Aorta (tissue), 5 donors: ENCODE measurements around the gene TBC1D22A. TPM values are rescaled to one million over a fixed set of nuclear protein-coding genes. Genes with fewer than 3 reads are reported as not detected.

Experiments used
- ATAC-seq: fragments of 200-7000 bp; cut with Tn5 transposase; one replicate; pipeline ENCODE4 v1.9.1; 2022; ENCODE audit warnings: moderate library complexity; ENCODE audit not compliant: low FRiP score
- DNase-seq, 2 donors: peaks; one replicate each; pipeline ENCODE4 v3.0.0-alpha.2; 2020
- H3K27ac ChIP-seq, 2 donors: one replicate each; pipeline ENCODE4 v1.5.1; 2013; ENCODE audit warnings: low read length in 2 of 2, mild to moderate bottlenecking in 2 of 2, moderate library complexity in 2 of 2, control low read depth in 1 of 2, inconsistent platforms in 1 of 2, low read depth in 1 of 2
- H3K27me3 ChIP-seq, 2 donors: one replicate each; pipeline ENCODE4 v1.6.1; 2013; ENCODE audit warnings: control low read depth in 1 of 2, low read length in 1 of 2, mild to moderate bottlenecking in 1 of 2, moderate library complexity in 1 of 2; ENCODE audit not compliant: insufficient read depth in 2 of 2, control insufficient read depth in 1 of 2
- H3K36me3 ChIP-seq, 2 donors: one replicate each; pipeline ENCODE4 v1.6.1; 2013; ENCODE audit warnings: control low read depth in 1 of 2, low read length in 1 of 2, mild to moderate bottlenecking in 1 of 2; ENCODE audit not compliant: insufficient read depth in 2 of 2, control insufficient read depth in 1 of 2
- H3K4me1 ChIP-seq, 2 donors: one replicate each; pipeline ENCODE4 v1.6.1; 2013; ENCODE audit warnings: low read length in 2 of 2, control low read depth in 1 of 2, mild to moderate bottlenecking in 1 of 2, moderate library complexity in 1 of 2; ENCODE audit not compliant: insufficient read depth in 2 of 2, control insufficient read depth in 1 of 2
- H3K4me3 ChIP-seq, 2 donors: one replicate each; pipeline ENCODE4 v1.5.1; 2013; ENCODE audit warnings: low read length in 2 of 2, control low read depth in 1 of 2, mild to moderate bottlenecking in 1 of 2
- H3K9me3 ChIP-seq: one replicate; pipeline ENCODE4 v1.6.1; 2013; ENCODE audit warnings: mild to moderate bottlenecking, low read length; ENCODE audit not compliant: control insufficient read depth
- WGBS, 2 donors: extraction: QIAGEN DNeasy Blood & Tissue Kit; methylation state at CpG; one replicate each; pipeline ENCODE4 v1.1.7; 2013; 5-methylcytosine and 5-hydroxymethylcytosine counted together
- intact Hi-C, 2 donors: fragments of 100-400 bp; cut with DNase I; formaldehyde crosslinking; loops; one replicate each; pipeline versions ENCODE4 v1.14.2 to v1.15.0; 2022
- polyA plus RNA-seq, 2 donors: library from polyadenylated mRNA; stranded (reverse); fragments of 200-250 nt; gene quantifications; one replicate each; pipeline ENCODE4 v1.2.3, GENCODE V29; 2013
- total RNA-seq, 2 donors: library from RNA; stranded (reverse); fragmentation: NEBNext Ultra II Directional; extraction: Animal tissue kit (Norgen Biotek cat#: 25700); gene quantifications; one replicate each; pipeline ENCODE4 v1.2.1, GENCODE V29; 2021
- donor health status: healthy with polysubstance abuse.
- donor health status: Bipolar disorder and iron deficiency.
- donor health status: DM: no; HTN: no; CAD: no.
- donor health status: DM: no; HTN: no; CAD: no.
- donor health status: DM: yes; HTN: yes; CAD: no.

Gene TBC1D22A
- total and polyA plus RNA-seq, 4 donors: 10.8 to 37.1 (median 17.9) TPM

DNA sequence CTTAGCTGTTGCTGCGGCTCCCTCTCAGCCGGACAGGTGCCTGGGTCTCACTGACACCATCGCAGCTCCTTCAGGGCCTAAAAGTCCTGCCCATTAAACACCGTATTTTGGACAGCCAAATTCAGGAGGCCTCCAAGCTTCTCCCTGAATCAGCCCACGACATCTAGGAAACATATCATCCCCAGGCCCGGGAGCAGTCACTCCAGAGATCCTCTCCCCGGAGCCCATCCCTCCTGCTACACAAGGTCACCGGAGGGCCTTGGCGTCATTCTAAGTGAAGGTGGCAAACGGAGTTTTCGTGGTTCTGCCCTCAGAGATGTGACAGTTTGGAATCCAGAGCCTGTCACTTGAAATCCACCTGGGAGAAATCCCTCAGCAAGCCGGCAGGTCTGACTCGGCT lies 232.5 kb downstream of the TBC1D22A start:
- no peaks in the 10 kb centered on the region for H3K9me3 ChIP-seq
- 88 to 92% methylated on average over 13 of the region's 13 CpGs for WGBS, 2 donors
- no peaks in the 10 kb centered on the region for H3K36me3 ChIP-seq
- no peak for DNase-seq
- intact Hi-C loops: no loop called here
- no peaks in the 10 kb centered on the region for H3K4me1 ChIP-seq
- H3K27me3 ChIP-seq: no peaks in the 10 kb centered on the region
- H3K4me3 ChIP-seq: no peak overlapping the region
- H3K27ac ChIP-seq: no peak overlapping the region
- no peak for ATAC-seq

DNA sequence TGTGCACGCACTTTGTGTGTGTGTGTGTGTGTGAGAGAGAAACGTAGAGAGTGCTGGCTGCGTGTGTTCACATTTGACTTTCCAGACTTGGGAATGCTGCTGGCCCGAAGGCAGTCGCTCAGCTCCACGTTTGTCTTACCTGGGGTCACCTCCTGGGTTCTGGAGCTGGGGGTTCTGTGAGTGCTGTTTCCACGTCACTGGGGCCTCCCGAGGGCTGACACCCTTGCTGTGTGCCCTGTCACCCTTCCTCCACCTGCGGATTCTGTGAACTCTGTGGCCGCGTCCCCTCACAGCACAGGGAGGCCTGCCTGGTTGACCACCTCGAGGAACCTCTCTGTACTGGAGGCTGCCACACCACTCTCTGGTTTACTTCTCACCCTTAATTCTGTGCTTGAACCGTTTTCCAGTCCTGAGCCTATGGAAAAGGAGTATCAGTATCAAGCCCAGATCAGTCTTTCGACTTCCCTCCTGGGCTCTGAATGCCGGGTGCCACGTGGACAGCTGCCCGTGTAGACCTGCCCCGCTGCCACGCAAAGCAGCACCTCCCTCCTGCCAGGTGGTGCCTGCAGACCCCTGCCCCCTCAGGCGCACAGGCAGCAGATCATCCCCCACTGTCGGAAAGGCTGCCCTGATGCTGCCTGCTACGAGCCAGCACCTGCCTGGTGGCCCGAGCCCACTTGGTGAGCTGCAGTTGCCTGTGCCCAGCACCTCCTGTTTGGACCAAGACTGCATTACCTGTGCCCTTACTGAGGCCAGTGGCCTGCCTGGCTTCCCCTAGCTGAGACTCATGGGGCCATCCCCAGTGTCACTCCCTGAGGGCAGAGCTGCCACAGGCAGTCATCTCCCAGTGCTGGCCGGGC lies 233.3 kb downstream of the TBC1D22A start:
- DNase-seq (no peak), ATAC-seq (no peak)
- Histone ChIP-seq H3K4me3 (no peak overlapping the region), H3K9me3 (no peaks in the 10 kb centered on the region), H3K27ac (no peak overlapping the region), H3K36me3 (no peaks in the 10 kb centered on the region), H3K27me3 (no peaks in the 10 kb centered on the region), H3K4me1 (no peaks in the 10 kb centered on the region)
- WGBS, 2 donors: 94% methylated on average over 24 of the region's 24 CpGs
- intact Hi-C loops: no loop called here

DNA sequence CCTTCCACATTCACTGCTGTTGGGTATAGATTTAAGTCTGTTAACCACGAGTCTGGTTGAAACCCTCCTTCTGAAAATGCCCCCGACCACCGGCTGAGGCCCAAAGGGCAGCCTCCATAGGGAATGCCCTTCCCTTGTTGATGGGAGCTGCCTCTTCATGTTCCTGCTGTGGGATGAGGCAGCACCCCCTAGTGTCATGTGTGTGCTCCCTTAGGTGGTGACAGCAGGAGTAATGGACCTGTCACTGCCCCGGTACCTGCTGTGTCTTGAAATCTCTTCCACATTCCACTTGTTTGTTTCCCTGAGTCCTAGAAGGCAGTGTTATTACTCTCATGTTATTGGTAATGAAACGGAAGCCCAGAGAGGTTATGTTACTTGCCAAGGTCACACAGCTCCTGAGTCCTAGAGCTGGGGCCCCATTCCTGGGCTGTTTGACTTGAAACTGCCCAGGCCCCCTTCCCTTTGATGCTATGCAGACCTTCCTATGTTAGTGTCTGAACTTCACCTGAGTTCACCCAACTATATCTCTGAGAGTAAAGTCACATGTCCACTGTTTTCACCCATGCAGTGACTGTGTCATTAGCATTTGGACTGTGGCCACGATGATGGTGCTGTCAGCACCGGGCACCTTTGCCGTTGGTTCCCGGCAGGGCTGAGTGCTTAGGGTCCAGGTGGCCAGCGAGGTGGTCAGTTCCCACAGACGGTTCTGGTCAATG lies 234.3 kb downstream of the TBC1D22A start:
- 92% methylated on average over 11 of the region's 11 CpGs for WGBS, 2 donors
- intact Hi-C loops: no loop called here
- Histone ChIP-seq H3K27me3 (no peaks in the 10 kb centered on the region), H3K27ac (no peak overlapping the region), H3K36me3 (no peaks in the 10 kb centered on the region), H3K4me1 (no peaks in the 10 kb centered on the region), H3K9me3 (no peaks in the 10 kb centered on the region), H3K4me3 (no peak overlapping the region)
- no peak for DNase-seq
- no peak for ATAC-seq

DNA sequence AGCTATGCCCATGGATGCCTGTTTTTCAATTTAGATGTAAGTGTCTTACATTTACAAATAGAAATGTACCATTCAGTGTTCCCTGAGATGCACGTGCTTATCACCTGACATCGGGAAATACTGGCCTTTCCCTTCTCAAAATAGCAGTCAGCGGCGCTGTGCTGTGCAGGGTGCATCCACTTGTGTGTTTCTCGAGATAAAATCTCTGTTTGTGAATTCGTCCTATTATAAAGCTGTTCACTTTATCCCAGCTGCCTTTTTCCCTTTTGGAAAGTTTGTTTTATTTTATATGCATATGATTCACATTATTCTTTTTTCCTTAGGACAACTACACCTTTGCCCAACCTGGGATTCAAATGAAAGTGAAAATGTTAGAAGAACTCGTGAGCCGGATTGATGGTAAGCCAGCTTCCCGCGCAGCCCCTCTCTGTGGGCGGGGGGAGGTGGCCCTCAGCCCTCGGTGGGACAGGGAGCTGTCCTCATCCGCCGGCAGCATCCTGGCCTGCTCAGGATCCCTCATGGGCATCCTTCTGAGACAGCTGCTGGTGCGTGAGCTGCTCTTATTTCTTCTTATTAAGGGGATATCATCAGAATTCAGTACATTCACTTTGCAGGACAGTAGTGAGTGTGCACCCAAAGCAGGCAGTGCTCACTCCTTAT lies 235.0 kb downstream of the TBC1D22A start:
- intact Hi-C loops: no loop called here
- ATAC-seq (no peak), DNase-seq (no peak)
- H3K9me3 ChIP-seq: no peaks in the 10 kb centered on the region
- H3K4me3 ChIP-seq: no peak overlapping the region
- no peaks in the 10 kb centered on the region for H3K27me3 ChIP-seq
- no peak overlapping the region for H3K27ac ChIP-seq
- WGBS, 2 donors: 87 to 90% methylated on average over 15 of the region's 15 CpGs
- no peaks in the 10 kb centered on the region for H3K4me1 ChIP-seq
- H3K36me3 ChIP-seq: no peaks in the 10 kb centered on the region

DNA sequence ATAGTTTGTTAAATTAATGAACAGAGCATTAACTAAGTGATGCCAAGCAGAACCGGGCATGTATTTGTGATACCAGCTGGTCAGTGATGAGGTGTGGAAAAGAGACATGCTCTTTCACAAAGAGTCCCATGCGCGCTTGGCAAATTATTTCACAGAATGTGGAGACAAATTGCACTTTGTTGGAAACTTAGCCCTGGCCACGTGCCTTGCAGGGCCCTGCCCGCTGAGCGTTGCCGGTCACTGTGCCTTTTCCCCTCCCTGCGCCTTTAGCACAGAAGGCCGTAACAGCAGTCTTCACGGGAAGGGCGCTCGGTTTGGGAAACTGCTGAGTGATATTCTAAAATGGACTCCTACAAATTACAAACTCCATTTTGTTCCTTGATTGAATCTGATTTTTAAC lies 235.9 kb downstream of the TBC1D22A start:
- no peak overlapping the region for H3K27ac ChIP-seq
- no peaks in the 10 kb centered on the region for H3K9me3 ChIP-seq
- ATAC-seq (no peak), DNase-seq (no peak)
- H3K27me3 ChIP-seq: no peaks in the 10 kb centered on the region
- no peak overlapping the region for H3K4me3 ChIP-seq
- H3K4me1 ChIP-seq: no peaks in the 10 kb centered on the region
- intact Hi-C loops: no loop called here
- 92 to 96% methylated on average over 12 of the region's 12 CpGs for WGBS, 2 donors
- no peaks in the 10 kb centered on the region for H3K36me3 ChIP-seq

DNA sequence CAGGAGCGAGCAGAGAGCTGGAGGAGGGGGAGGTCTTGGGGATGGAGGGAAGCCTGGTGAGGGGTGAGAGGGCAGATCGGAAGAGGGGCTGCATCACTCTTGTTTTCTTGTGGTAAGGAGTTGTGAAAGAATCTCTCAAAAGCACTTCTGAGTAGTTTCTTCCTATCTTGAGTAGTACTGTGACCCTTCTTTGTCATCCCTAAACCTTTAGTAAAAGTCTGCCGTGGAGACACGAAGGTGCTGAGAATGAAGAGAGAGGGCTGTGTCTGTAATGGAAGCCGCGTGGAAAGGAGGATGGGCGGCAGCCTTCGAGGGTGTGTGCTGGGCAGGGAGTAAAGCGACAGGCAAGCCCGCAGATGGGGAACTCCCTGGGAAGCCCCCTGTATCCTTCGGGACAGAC lies 237.8 kb downstream of the TBC1D22A start:
- DNase-seq (no peak), ATAC-seq (no peak)
- Histone ChIP-seq H3K9me3 (no peaks in the 10 kb centered on the region), H3K36me3 (no peaks in the 10 kb centered on the region), H3K4me3 (no peak overlapping the region), H3K27ac (no peak overlapping the region), H3K27me3 (no peaks in the 10 kb centered on the region), H3K4me1 (no peaks in the 10 kb centered on the region)
- WGBS, 2 donors: 94 to 96% methylated on average over 11 of the region's 11 CpGs
- intact Hi-C loops: loop anchor here in 1 of 2 donors (10.0 kb wide), 1 partner anchor 205 kb away; no protein-coding TSS in a partner anchor

DNA sequence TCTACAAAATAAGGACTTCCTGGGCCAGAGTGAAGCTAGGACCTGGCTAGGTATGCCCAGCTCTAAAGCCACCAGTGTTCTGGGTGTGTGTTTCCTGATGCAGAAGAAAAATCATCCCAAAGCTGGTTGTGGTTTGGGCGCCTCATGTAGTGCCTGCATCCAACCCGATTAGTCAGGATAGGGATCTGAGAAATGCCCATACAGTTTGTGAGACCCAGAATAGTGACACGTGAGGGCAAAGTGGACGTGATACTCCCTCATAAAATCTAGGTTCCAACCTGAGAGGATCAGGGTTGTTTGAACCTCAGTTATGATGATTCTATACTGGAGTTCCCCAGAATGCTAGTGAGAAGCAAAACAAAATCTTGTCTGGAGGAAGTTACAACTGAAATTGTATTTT lies 238.4 kb downstream of the TBC1D22A start:
- ATAC-seq: no peak
- no peaks in the 10 kb centered on the region for H3K27me3 ChIP-seq
- DNase-seq: no peak
- H3K4me3 ChIP-seq: no peak overlapping the region
- intact Hi-C loops: loop anchor here in 1 of 2 donors (10.0 kb wide), 1 partner anchor 206 kb away; no protein-coding TSS in a partner anchor
- H3K27ac ChIP-seq: no peak overlapping the region
- H3K4me1 ChIP-seq: no peaks in the 10 kb centered on the region
- no peaks in the 10 kb centered on the region for H3K36me3 ChIP-seq
- H3K9me3 ChIP-seq: no peaks in the 10 kb centered on the region
- WGBS, 2 donors: 83 to 85% methylated on average over 4 of the region's 4 CpGs

DNA sequence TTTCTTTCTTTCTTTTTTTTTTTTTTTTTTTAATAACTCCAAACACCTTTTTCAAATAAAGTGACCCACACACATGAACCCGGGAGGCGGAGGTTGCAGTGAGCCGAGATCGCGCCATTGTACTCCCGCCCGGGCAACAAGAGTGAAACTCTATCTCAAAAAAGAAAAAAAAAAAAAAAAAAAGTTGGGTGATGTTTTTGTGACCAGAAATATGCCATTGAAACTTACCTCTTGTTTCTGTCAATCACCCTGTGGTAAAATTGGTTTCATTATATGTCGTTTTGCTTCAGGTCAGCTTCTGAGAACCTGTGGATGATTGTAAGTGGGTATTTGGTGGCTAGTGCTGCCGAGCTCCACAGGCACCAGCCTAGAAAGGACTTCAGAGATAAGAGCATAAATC lies 238.8 kb downstream of the TBC1D22A start:
- H3K27me3 ChIP-seq: no peaks in the 10 kb centered on the region
- 83 to 87% methylated on average over 9 of the region's 9 CpGs for WGBS, 2 donors
- H3K4me3 ChIP-seq: no peak overlapping the region
- ATAC-seq (no peak), DNase-seq (no peak)
- no peak overlapping the region for H3K27ac ChIP-seq
- H3K36me3 ChIP-seq: no peaks in the 10 kb centered on the region
- H3K4me1 ChIP-seq: no peaks in the 10 kb centered on the region
- intact Hi-C loops: loop anchor here in 1 of 2 donors (10.0 kb wide), 1 partner anchor 206 kb away; no protein-coding TSS in a partner anchor
- no peaks in the 10 kb centered on the region for H3K9me3 ChIP-seq
